PC-9 (cell line): ENCODE results near the gene G0S2.

Experiments used
- EZH2 ChIP-seq: fragments of 200-600 bp; sonication (generic); IDR thresholded peaks from 2 replicates; pipeline ENCODE4 v1.8.0; 2017; ENCODE audit warnings: antibody characterized with exemption, low read depth
- TF ChIP-seq, protein P1 (sequence below): fragments of 200-600 bp; sonication (generic); conservative IDR thresholded peaks from 2 replicates; pipeline ENCODE4 v1.6.1; 2017; ENCODE audit warnings: mixed run types, antibody characterized with exemption, mild to moderate bottlenecking, moderate library complexity

DNA sequence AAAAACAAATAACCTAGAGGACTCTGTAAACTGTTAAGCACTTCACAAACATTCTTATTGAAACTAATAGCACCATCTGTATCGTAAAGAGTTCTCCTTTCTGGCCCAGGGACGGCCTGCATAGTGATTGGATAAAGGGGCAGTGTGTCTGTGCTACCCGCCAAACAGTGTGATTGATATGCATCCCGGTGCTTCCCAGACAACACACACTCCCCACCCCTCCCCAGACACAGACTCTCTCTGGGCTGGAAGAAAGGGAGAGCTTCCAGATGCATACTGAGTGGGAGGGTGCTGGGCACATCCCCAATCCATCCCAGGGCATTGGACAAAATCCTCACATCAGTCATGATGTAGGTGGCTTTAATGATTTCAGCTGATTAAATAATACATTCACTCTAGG is 33.1 kb downstream of the G0S2 start:
- TF ChIP-seq, protein P1, sequence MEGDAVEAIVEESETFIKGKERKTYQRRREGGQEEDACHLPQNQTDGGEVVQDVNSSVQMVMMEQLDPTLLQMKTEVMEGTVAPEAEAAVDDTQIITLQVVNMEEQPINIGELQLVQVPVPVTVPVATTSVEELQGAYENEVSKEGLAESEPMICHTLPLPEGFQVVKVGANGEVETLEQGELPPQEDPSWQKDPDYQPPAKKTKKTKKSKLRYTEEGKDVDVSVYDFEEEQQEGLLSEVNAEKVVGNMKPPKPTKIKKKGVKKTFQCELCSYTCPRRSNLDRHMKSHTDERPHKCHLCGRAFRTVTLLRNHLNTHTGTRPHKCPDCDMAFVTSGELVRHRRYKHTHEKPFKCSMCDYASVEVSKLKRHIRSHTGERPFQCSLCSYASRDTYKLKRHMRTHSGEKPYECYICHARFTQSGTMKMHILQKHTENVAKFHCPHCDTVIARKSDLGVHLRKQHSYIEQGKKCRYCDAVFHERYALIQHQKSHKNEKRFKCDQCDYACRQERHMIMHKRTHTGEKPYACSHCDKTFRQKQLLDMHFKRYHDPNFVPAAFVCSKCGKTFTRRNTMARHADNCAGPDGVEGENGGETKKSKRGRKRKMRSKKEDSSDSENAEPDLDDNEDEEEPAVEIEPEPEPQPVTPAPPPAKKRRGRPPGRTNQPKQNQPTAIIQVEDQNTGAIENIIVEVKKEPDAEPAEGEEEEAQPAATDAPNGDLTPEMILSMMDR: no peak
- TF ChIP-seq EZH2: no peak
